ENCODE measurements around the gene CCDC92B.

DNA sequence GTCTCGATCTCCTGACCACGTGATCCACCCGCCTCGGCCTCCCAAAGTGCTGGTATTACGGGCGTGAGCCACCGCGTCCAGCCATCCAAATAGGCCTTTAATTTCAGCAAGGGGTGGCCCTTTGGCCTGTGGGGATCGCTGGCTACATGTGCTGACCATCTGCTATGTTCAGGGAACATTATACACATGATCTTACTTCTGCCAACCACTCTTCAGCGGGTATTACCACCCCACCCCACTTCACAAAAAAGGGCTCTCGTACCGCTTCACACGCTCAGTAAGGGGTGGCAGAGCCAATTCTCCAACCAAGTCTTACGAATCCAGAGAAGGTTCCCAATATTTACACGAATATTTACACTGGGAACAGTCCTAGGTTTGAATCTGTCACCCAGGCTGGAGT, 11.8 kb downstream of the CCDC92B start:
- TF ChIP-seq, protein P1, sequence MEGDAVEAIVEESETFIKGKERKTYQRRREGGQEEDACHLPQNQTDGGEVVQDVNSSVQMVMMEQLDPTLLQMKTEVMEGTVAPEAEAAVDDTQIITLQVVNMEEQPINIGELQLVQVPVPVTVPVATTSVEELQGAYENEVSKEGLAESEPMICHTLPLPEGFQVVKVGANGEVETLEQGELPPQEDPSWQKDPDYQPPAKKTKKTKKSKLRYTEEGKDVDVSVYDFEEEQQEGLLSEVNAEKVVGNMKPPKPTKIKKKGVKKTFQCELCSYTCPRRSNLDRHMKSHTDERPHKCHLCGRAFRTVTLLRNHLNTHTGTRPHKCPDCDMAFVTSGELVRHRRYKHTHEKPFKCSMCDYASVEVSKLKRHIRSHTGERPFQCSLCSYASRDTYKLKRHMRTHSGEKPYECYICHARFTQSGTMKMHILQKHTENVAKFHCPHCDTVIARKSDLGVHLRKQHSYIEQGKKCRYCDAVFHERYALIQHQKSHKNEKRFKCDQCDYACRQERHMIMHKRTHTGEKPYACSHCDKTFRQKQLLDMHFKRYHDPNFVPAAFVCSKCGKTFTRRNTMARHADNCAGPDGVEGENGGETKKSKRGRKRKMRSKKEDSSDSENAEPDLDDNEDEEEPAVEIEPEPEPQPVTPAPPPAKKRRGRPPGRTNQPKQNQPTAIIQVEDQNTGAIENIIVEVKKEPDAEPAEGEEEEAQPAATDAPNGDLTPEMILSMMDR (IDR thresholded peaks at IDR 0.05) = no peak
- no peak for TF ChIP-seq ZFX (IDR thresholded peaks at IDR 0.05; ENCODE audit: borderline replicate concordance)

Data from 22Rv1 (cell line).